HL-60 (cell line): ENCODE results near the gene SLC1A7.

Experiments
- GABPA ChIP-seq: IDR thresholded peaks from 2 replicates; pipeline ENCODE4 v1.6.1; 2012; ENCODE audit warnings: low read depth
- POLR2AphosphoS5 ChIP-seq: IDR thresholded peaks from 2 replicates; pipeline ENCODE4 v1.6.1; 2012; ENCODE audit warnings: low read depth
- SPI1 ChIP-seq: IDR thresholded peaks from 2 replicates; pipeline ENCODE4 v1.6.1; 2012; ENCODE audit warnings: low read depth, mild to moderate bottlenecking, borderline replicate concordance
- TF ChIP-seq, protein P1 (sequence below): IDR thresholded peaks from one replicate; pipeline ENCODE4 v1.5.1; 2011; ENCODE audit warnings: low read length, control low read depth, inconsistent platforms; ENCODE audit not compliant: insufficient read depth
- TF ChIP-seq, protein P2 (sequence below): IDR thresholded peaks from 2 replicates; pipeline ENCODE4 v1.6.1; 2012; ENCODE audit warnings: low read depth; ENCODE audit not compliant: insufficient replicate concordance

DNA sequence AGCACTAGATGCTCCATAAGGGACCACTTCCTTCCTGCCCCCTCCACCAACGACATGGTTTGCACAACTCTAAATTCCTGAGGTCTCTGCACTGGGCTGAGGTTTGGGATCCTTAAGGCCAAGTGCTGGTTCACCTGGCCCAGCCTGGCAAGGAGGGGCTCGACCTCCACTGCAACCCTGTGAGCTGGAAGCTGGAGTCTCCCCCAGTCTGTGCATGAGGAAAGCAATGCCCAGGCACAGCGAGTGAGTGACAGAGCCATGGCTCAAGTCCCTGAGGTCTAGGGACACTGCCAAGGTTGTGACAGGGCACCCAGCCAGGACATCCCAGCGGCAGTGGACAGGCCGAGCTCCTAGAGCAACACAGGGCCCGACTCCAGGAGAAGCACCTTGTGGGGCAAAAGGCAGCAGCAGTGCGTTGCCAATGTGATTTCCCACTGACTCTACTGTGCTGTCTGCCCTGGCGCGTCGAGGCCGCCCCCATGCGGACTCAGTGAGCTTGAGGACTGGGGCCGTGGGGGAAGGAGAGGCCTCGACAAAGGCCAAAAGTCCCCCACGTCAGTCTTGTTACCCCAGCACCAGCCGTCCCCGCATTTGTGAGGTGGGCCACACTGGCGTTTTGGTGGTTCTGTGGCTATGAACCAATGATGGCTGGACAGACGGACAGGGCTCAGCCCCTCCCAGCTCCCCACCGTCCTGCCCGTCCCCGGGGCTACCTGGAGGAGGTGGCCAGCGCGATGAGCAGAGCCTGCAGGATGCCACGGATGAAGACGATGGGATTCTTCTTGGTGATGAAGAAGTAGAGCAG, 50.4 kb downstream of the SLC1A7 start:
- TF ChIP-seq POLR2AphosphoS5 (no peak), SPI1 (no peak), GABPA (no peak)
- TF ChIP-seq, protein P1, sequence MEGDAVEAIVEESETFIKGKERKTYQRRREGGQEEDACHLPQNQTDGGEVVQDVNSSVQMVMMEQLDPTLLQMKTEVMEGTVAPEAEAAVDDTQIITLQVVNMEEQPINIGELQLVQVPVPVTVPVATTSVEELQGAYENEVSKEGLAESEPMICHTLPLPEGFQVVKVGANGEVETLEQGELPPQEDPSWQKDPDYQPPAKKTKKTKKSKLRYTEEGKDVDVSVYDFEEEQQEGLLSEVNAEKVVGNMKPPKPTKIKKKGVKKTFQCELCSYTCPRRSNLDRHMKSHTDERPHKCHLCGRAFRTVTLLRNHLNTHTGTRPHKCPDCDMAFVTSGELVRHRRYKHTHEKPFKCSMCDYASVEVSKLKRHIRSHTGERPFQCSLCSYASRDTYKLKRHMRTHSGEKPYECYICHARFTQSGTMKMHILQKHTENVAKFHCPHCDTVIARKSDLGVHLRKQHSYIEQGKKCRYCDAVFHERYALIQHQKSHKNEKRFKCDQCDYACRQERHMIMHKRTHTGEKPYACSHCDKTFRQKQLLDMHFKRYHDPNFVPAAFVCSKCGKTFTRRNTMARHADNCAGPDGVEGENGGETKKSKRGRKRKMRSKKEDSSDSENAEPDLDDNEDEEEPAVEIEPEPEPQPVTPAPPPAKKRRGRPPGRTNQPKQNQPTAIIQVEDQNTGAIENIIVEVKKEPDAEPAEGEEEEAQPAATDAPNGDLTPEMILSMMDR = no peak
- TF ChIP-seq, protein P2, sequence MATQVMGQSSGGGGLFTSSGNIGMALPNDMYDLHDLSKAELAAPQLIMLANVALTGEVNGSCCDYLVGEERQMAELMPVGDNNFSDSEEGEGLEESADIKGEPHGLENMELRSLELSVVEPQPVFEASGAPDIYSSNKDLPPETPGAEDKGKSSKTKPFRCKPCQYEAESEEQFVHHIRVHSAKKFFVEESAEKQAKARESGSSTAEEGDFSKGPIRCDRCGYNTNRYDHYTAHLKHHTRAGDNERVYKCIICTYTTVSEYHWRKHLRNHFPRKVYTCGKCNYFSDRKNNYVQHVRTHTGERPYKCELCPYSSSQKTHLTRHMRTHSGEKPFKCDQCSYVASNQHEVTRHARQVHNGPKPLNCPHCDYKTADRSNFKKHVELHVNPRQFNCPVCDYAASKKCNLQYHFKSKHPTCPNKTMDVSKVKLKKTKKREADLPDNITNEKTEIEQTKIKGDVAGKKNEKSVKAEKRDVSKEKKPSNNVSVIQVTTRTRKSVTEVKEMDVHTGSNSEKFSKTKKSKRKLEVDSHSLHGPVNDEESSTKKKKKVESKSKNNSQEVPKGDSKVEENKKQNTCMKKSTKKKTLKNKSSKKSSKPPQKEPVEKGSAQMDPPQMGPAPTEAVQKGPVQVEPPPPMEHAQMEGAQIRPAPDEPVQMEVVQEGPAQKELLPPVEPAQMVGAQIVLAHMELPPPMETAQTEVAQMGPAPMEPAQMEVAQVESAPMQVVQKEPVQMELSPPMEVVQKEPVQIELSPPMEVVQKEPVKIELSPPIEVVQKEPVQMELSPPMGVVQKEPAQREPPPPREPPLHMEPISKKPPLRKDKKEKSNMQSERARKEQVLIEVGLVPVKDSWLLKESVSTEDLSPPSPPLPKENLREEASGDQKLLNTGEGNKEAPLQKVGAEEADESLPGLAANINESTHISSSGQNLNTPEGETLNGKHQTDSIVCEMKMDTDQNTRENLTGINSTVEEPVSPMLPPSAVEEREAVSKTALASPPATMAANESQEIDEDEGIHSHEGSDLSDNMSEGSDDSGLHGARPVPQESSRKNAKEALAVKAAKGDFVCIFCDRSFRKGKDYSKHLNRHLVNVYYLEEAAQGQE = no peak
